SK-N-SH (cell line): ENCODE measurements around the gene MUS81.

Experiments used
- EZH2phosphoT487 ChIP-seq: fragments of 200-600 bp; sonication (generic); IDR thresholded peaks from 2 replicates; pipeline ENCODE4 v1.6.1; 2017; ENCODE audit warnings: low read depth, mixed run types, mild to moderate bottlenecking, antibody characterized with exemption, moderate library complexity, borderline replicate concordance
- JUND ChIP-seq: IDR thresholded peaks from 2 replicates; pipeline ENCODE4 v1.4.0; 2012
- MXI1 ChIP-seq: IDR thresholded peaks from 2 replicates; pipeline ENCODE4 v1.6.1; 2012; ENCODE audit warnings: mild to moderate bottlenecking, low read depth, low read length, improper control_type of control experiment
- POLR2AphosphoS5 ChIP-seq: IDR thresholded peaks from 2 replicates; pipeline ENCODE4 v1.6.1; 2012; ENCODE audit warnings: low read depth, low read length
- RCOR1 ChIP-seq: fragments of 150-350 bp; IDR thresholded peaks from 2 replicates; pipeline ENCODE4 v1.6.1; 2017; ENCODE audit warnings: antibody characterized with exemption, low read length
- REST ChIP-seq: IDR thresholded peaks from 2 replicates; pipeline ENCODE4 v1.6.1; 2012; ENCODE audit warnings: mild to moderate bottlenecking, low read depth, low read length, moderate library complexity
- TF ChIP-seq, protein P1 (sequence below): fragments of 200-600 bp; sonication (generic); IDR thresholded peaks from 2 replicates; pipeline ENCODE4 v1.6.1; 2017; ENCODE audit warnings: antibody characterized with exemption, mild to moderate bottlenecking, moderate library complexity
- TF ChIP-seq, protein P2 (sequence below): fragments of 150-350 bp; IDR thresholded peaks from 2 replicates; pipeline ENCODE4 v1.6.1; 2016; ENCODE audit warnings: mild to moderate bottlenecking, low read depth, low read length
- TF ChIP-seq, protein P3 (sequence below): IDR thresholded peaks from 2 replicates; pipeline ENCODE4 v1.4.0; 2012; ENCODE audit warnings: low read depth

DNA sequence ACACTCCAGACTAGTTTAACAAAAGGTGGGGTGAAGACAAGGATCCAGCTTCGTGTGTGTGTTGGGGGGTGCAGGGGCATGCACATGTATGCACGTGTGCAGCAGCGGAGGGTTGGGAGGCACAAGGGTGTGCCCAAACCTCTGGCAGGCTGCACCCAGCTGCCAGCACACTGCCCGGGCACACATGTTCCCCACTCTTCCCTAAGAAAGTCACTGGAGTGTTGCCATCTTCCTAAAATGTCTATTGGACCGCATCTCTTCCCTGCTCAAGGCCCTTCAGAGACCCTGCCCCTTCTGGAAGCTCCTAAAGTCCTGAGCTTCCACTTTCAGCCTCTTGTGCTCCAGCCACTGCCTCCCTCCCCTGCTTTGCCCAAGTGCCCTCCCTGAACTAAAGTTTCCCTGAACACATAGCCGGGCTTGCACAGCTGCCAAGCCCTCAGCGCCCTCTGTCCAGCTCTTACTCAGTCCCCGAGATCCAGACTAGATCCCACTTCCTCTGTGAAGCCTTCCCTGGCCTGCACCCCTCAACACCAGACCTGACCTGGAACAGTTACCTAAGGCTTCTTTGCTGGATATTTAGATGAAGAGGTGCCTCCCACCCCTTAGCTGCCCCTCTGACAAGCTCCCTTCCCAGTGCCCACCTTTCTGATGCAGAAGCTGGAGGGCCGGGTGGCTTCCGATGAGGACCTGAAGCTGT is 8.3 kb upstream of the MUS81 start:
- TF ChIP-seq, protein P1, sequence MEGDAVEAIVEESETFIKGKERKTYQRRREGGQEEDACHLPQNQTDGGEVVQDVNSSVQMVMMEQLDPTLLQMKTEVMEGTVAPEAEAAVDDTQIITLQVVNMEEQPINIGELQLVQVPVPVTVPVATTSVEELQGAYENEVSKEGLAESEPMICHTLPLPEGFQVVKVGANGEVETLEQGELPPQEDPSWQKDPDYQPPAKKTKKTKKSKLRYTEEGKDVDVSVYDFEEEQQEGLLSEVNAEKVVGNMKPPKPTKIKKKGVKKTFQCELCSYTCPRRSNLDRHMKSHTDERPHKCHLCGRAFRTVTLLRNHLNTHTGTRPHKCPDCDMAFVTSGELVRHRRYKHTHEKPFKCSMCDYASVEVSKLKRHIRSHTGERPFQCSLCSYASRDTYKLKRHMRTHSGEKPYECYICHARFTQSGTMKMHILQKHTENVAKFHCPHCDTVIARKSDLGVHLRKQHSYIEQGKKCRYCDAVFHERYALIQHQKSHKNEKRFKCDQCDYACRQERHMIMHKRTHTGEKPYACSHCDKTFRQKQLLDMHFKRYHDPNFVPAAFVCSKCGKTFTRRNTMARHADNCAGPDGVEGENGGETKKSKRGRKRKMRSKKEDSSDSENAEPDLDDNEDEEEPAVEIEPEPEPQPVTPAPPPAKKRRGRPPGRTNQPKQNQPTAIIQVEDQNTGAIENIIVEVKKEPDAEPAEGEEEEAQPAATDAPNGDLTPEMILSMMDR: no peak
- TF ChIP-seq EZH2phosphoT487: no peak
- no peak for TF ChIP-seq REST
- TF ChIP-seq, protein P2, sequence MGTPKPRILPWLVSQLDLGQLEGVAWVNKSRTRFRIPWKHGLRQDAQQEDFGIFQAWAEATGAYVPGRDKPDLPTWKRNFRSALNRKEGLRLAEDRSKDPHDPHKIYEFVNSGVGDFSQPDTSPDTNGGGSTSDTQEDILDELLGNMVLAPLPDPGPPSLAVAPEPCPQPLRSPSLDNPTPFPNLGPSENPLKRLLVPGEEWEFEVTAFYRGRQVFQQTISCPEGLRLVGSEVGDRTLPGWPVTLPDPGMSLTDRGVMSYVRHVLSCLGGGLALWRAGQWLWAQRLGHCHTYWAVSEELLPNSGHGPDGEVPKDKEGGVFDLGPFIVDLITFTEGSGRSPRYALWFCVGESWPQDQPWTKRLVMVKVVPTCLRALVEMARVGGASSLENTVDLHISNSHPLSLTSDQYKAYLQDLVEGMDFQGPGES: no peak
- TF ChIP-seq, protein P3, sequence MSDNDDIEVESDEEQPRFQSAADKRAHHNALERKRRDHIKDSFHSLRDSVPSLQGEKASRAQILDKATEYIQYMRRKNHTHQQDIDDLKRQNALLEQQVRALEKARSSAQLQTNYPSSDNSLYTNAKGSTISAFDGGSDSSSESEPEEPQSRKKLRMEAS: no peak
- 0 out of 2 replicates have a peak, but pooled peaks have one; percentile 16 for TF ChIP-seq POLR2AphosphoS5
- TF ChIP-seq JUND: no peak
- no peak for TF ChIP-seq MXI1
- no peak for TF ChIP-seq RCOR1
